ENCODE results near the gene ABHD1. TPM values are rescaled to one million over a fixed set of nuclear protein-coding genes. Genes with fewer than 3 reads are reported as not detected.

Gene ABHD1
- total and polyA plus RNA-seq, 4 donors: 0.77 to 2.9 (median 1.6) TPM

GRCh38 chr2:27177441-27178351 is 54.1 kb downstream of the ABHD1 start:
- Histone ChIP-seq H3K27ac (ENCODE audit: low read depth, low read length) (no peak overlapping the region), H3K4me3 (ENCODE audit: low read depth, low read length) (no peak overlapping the region), H3K4me1 (ENCODE audit: control insufficient read depth, insufficient read depth, low read length) (peaks cover 4% of the 10 kb centered on the region), H3K27me3 (ENCODE audit: control insufficient read depth, insufficient read depth, low read length) (no peaks in the 10 kb centered on the region), H3K36me3 (ENCODE audit: control insufficient read depth, insufficient read depth, low read length) (no peaks in the 10 kb centered on the region), H3K9me3 (ENCODE audit: control insufficient read depth, insufficient read depth, low read length) (no peaks in the 10 kb centered on the region)
- DNase-seq (ENCODE audit: low read depth in 4 of 6, low spot score in 6 of 6): no peak
- WGBS (ENCODE audit: insufficient coverage): 93% methylated on average over 10 of the region's 15 CpGs

GRCh38 chr2:27178469-27178868 is 54.9 kb downstream of the ABHD1 start:
- no CpG with 5 or more reads among the region's 3 CpGs for WGBS (ENCODE audit: insufficient coverage)
- no peak overlapping the region for H3K4me3 ChIP-seq (ENCODE audit: low read depth, low read length)
- no peaks in the 10 kb centered on the region for H3K36me3 ChIP-seq (ENCODE audit: control insufficient read depth, insufficient read depth, low read length)
- no peak for DNase-seq (ENCODE audit: low read depth in 4 of 6, low spot score in 6 of 6)
- no peak overlapping the region for H3K27ac ChIP-seq (ENCODE audit: low read depth, low read length)
- H3K27me3 ChIP-seq (ENCODE audit: control insufficient read depth, insufficient read depth, low read length): no peaks in the 10 kb centered on the region
- no peaks in the 10 kb centered on the region for H3K9me3 ChIP-seq (ENCODE audit: control insufficient read depth, insufficient read depth, low read length)
- H3K4me1 ChIP-seq (ENCODE audit: control insufficient read depth, insufficient read depth, low read length): peaks cover 4% of the 10 kb centered on the region

- Histone ChIP-seq H3K27ac (ENCODE audit: low read depth, low read length) (no peak overlapping the region), H3K9me3 (ENCODE audit: control insufficient read depth, insufficient read depth, low read length) (no peaks in the 10 kb centered on the region), H3K36me3 (ENCODE audit: control insufficient read depth, insufficient read depth, low read length) (no peaks in the 10 kb centered on the region), H3K4me3 (ENCODE audit: low read depth, low read length) (no peak overlapping the region), H3K27me3 (ENCODE audit: control insufficient read depth, insufficient read depth, low read length) (no peaks in the 10 kb centered on the region), H3K4me1 (ENCODE audit: control insufficient read depth, insufficient read depth, low read length) (peaks cover 4% of the 10 kb centered on the region)
- DNase-seq (ENCODE audit: low read depth in 4 of 6, low spot score in 6 of 6): no peak
- WGBS (ENCODE audit: insufficient coverage): 63% methylated on average over 1 of the region's 3 CpGs
Measured at GRCh38 chr2:27179344-27180000, 55.9 kb downstream of the ABHD1 start.

Other genes with a start within 250 kb of the ABHD1 start
- 10 to 100 TPM; 21.2 to 37.0 TPM for gene MAPRE3, start 153.2 kb upstream of the ABHD1 start, total RNA-seq
- gene MAPRE3, start 153.2 kb upstream of the ABHD1 start, polyA plus RNA-seq (ENCODE audit: insufficient read length in 2 of 2): 100 to 1,000 TPM; 193 to 200 TPM
- 10 to 100 TPM; 18.2 to 36.2 TPM for gene TMEM214, start 90.8 kb upstream of the ABHD1 start, total RNA-seq
- 10 to 100 TPM; 44.0 to 60.3 TPM for gene TMEM214, start 90.8 kb upstream of the ABHD1 start, polyA plus RNA-seq (ENCODE audit: insufficient read length in 2 of 2)
- 10 to 100 TPM; 14.3 to 32.0 TPM for gene AGBL5, start 72.1 kb upstream of the ABHD1 start, total RNA-seq
- gene AGBL5, start 72.1 kb upstream of the ABHD1 start, polyA plus RNA-seq (ENCODE audit: insufficient read length in 2 of 2): 10 to 100 TPM; 49.2 to 51.7 TPM
- gene OST4, start 52.2 kb upstream of the ABHD1 start, total RNA-seq: 100 to 1,000 TPM; 191 to 454 TPM
- 100 to 1,000 TPM; 208 to 225 TPM for gene OST4, start 52.2 kb upstream of the ABHD1 start, polyA plus RNA-seq (ENCODE audit: insufficient read length in 2 of 2)
- 10 to 100 TPM; 20.9 to 46.2 TPM for gene EMILIN1, start 45.2 kb upstream of the ABHD1 start, total RNA-seq
- gene EMILIN1, start 45.2 kb upstream of the ABHD1 start, polyA plus RNA-seq (ENCODE audit: insufficient read length in 2 of 2): 10 to 100 TPM; 11.4 to 16.2 TPM
- gene KHK, start 37.0 kb upstream of the ABHD1 start, total RNA-seq: 1 to 10 TPM; 4.1 to 6.0 TPM
- gene KHK, start 37.0 kb upstream of the ABHD1 start, polyA plus RNA-seq (ENCODE audit: insufficient read length in 2 of 2): 10 to 100 TPM; 16.9 to 19.1 TPM
- gene CGREF1, start 4.7 kb upstream of the ABHD1 start, total RNA-seq: 10 to 100 TPM; 19.0 to 22.7 TPM
- 10 to 100 TPM; 48.0 to 55.3 TPM for gene CGREF1, start 4.7 kb upstream of the ABHD1 start, polyA plus RNA-seq (ENCODE audit: insufficient read length in 2 of 2)
- 10 to 100 TPM; 27.1 to 48.4 TPM for gene PREB, start 10.8 kb downstream of the ABHD1 start, total RNA-seq
- gene PREB, start 10.8 kb downstream of the ABHD1 start, polyA plus RNA-seq (ENCODE audit: insufficient read length in 2 of 2): 10 to 100 TPM; 62.7 to 62.9 TPM
- gene PRR30, start 15.6 kb downstream of the ABHD1 start, total RNA-seq: not detected
- not detected for gene PRR30, start 15.6 kb downstream of the ABHD1 start, polyA plus RNA-seq (ENCODE audit: insufficient read length in 2 of 2)
- under 1 TPM in 1 of 2 donors, not detected in 1; 0.06 TPM for gene TCF23, start 25.2 kb downstream of the ABHD1 start, total RNA-seq
- under 1 TPM in 1 of 2 donors, not detected in 1; 0.14 TPM for gene TCF23, start 25.2 kb downstream of the ABHD1 start, polyA plus RNA-seq (ENCODE audit: insufficient read length in 2 of 2)
- gene ATRAID, start 88.2 kb downstream of the ABHD1 start, total RNA-seq: 100 to 1,000 TPM; 103 to 198 TPM
- 100 to 1,000 TPM in 1 of 2 donors, 10 to 100 TPM in 1; 93.3 to 110 TPM for gene ATRAID, start 88.2 kb downstream of the ABHD1 start, polyA plus RNA-seq (ENCODE audit: insufficient read length in 2 of 2)
- 10 to 100 TPM; 41.4 to 68.4 TPM for gene SLC5A6, start 88.5 kb downstream of the ABHD1 start, total RNA-seq
- 10 to 100 TPM; 50.1 to 68.6 TPM for gene SLC5A6, start 88.5 kb downstream of the ABHD1 start, polyA plus RNA-seq (ENCODE audit: insufficient read length in 2 of 2)
- gene CAD, start 93.6 kb downstream of the ABHD1 start, total RNA-seq: 10 to 100 TPM; 26.5 to 30.3 TPM
- 10 to 100 TPM; 38.7 to 49.2 TPM for gene CAD, start 93.6 kb downstream of the ABHD1 start, polyA plus RNA-seq (ENCODE audit: insufficient read length in 2 of 2)
- 1 to 10 TPM; 2.9 to 5.5 TPM for gene SLC30A3, start 139.2 kb downstream of the ABHD1 start, total RNA-seq
- gene SLC30A3, start 139.2 kb downstream of the ABHD1 start, polyA plus RNA-seq (ENCODE audit: insufficient read length in 2 of 2): 10 to 100 TPM; 18.6 to 30.2 TPM
- under 1 TPM; 0.22 to 0.50 TPM for gene DNAJC5G, start 151.6 kb downstream of the ABHD1 start, total RNA-seq
- gene DNAJC5G, start 151.6 kb downstream of the ABHD1 start, polyA plus RNA-seq (ENCODE audit: insufficient read length in 2 of 2): 1 to 10 TPM in 1 of 2 donors, under 1 TPM in 1; 0.48 to 1.7 TPM
- under 1 TPM; 0.17 to 0.30 TPM for gene TRIM54, start 158.6 kb downstream of the ABHD1 start, total RNA-seq
- 1 to 10 TPM; 1.3 to 1.6 TPM for gene TRIM54, start 158.6 kb downstream of the ABHD1 start, polyA plus RNA-seq (ENCODE audit: insufficient read length in 2 of 2)
- 1 to 10 TPM in 1 of 2 donors, under 1 TPM in 1; 0.79 to 2.6 TPM for gene UCN, start 184.6 kb downstream of the ABHD1 start, total RNA-seq
- gene UCN, start 184.6 kb downstream of the ABHD1 start, polyA plus RNA-seq (ENCODE audit: insufficient read length in 2 of 2): 1 to 10 TPM; 4.0 to 4.6 TPM
- 100 to 1,000 TPM in 1 of 2 donors, 10 to 100 TPM in 1; 46.6 to 124 TPM for gene MPV17, start 199.3 kb downstream of the ABHD1 start, total RNA-seq
- 100 to 1,000 TPM; 108 to 132 TPM for gene MPV17, start 199.3 kb downstream of the ABHD1 start, polyA plus RNA-seq (ENCODE audit: insufficient read length in 2 of 2)
- 10 to 100 TPM; 37.8 to 41.5 TPM for gene GTF3C2, start 232.9 kb downstream of the ABHD1 start, total RNA-seq
- gene GTF3C2, start 232.9 kb downstream of the ABHD1 start, polyA plus RNA-seq (ENCODE audit: insufficient read length in 2 of 2): 10 to 100 TPM; 44.5 to 60.5 TPM
- 10 to 100 TPM; 15.5 to 37.1 TPM for gene EIF2B4, start 246.5 kb downstream of the ABHD1 start, total RNA-seq
- 10 to 100 TPM; 46.7 to 58.9 TPM for gene EIF2B4, start 246.5 kb downstream of the ABHD1 start, polyA plus RNA-seq (ENCODE audit: insufficient read length in 2 of 2)
- gene SNX17, start 246.8 kb downstream of the ABHD1 start, total RNA-seq: 100 to 1,000 TPM in 1 of 2 donors, 10 to 100 TPM in 1; 66.2 to 112 TPM
- 100 to 1,000 TPM in 1 of 2 donors, 10 to 100 TPM in 1; 88.5 to 103 TPM for gene SNX17, start 246.8 kb downstream of the ABHD1 start, polyA plus RNA-seq (ENCODE audit: insufficient read length in 2 of 2)

Data from spinal cord (tissue), 10 donors.